Measurements from ENCODE around the gene TXN. TPM values are rescaled to one million over a fixed set of nuclear protein-coding genes. Genes with fewer than 3 reads are reported as not detected.
A peak's percentile ranks its signal among the peaks of the same experiment; 100 is the strongest.

Gene TXN
- total RNA-seq, 3 donors from 2014 or later (not counting 1 experiment from before 2014, with no cell fraction given), result 27.2 to 41.9 (median 36.8) TPM

DNA sequence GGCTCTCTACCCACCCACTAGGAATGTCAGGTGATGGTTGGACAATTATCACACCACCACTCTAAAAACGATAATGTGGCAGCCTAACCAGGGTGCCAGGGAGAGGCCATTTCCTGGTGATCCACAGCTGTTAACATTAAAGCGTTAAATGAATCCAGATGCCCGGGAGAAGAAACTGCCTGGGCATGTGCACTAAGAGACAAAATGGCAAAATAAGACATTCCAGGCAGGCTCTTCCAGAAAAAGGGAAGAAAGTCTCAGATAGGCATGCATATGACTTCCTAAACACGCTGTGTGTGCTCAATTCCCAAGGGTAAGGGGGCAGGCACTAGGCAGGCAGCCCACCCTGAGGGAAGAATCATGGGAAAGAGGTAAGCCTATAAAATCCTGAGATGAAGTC, 4.6 kb upstream of the TXN start:
- TF ChIP-seq, protein P1, sequence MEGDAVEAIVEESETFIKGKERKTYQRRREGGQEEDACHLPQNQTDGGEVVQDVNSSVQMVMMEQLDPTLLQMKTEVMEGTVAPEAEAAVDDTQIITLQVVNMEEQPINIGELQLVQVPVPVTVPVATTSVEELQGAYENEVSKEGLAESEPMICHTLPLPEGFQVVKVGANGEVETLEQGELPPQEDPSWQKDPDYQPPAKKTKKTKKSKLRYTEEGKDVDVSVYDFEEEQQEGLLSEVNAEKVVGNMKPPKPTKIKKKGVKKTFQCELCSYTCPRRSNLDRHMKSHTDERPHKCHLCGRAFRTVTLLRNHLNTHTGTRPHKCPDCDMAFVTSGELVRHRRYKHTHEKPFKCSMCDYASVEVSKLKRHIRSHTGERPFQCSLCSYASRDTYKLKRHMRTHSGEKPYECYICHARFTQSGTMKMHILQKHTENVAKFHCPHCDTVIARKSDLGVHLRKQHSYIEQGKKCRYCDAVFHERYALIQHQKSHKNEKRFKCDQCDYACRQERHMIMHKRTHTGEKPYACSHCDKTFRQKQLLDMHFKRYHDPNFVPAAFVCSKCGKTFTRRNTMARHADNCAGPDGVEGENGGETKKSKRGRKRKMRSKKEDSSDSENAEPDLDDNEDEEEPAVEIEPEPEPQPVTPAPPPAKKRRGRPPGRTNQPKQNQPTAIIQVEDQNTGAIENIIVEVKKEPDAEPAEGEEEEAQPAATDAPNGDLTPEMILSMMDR (IDR thresholded peaks at IDR 0.05), result no peak
- intact Hi-C loops (cut with micrococcal nuclease), result no loop called here
- no peak for DNase-seq
- H3K27me3 ChIP-seq (ENCODE audit: control insufficient read depth, insufficient read depth, low read length), result no peaks in the 10 kb centered on the region
- 86% methylated on average over 4 of the region's 4 CpGs for WGBS (ENCODE audit: insufficient coverage)
- no peaks in the 10 kb centered on the region for H3K9me3 ChIP-seq (ENCODE audit: control insufficient read depth, insufficient read depth, low read length)
- no peak for ATAC-seq
- H3K36me3 ChIP-seq (ENCODE audit: control insufficient read depth, insufficient read depth, low read length), result no peaks in the 10 kb centered on the region
- no peak overlapping the region for H3K27ac Mint-ChIP-seq
- H3K4me3 Mint-ChIP-seq, result no peak overlapping the region
- peaks cover 10 to 15% of the 10 kb centered on the region in 2 donors for H3K4me1 Mint-ChIP-seq
- H3K4me1 ChIP-seq (ENCODE audit: control insufficient read depth, insufficient read depth, low read length), result peaks cover 10% of the 10 kb centered on the region
- no peaks in the 10 kb centered on the region for H3K36me3 Mint-ChIP-seq
- H3K4me3 ChIP-seq (ENCODE audit: low read length), result no peak overlapping the region
- H3K27ac ChIP-seq (ENCODE audit: low read length), result no peak overlapping the region
- H3K27me3 Mint-ChIP-seq (ENCODE audit: low read depth in 2 of 2), result peaks cover 0 to 3% of the 10 kb centered on the region in 2 donors
- H3K9me3 Mint-ChIP-seq, result no peaks in the 10 kb centered on the region

DNA sequence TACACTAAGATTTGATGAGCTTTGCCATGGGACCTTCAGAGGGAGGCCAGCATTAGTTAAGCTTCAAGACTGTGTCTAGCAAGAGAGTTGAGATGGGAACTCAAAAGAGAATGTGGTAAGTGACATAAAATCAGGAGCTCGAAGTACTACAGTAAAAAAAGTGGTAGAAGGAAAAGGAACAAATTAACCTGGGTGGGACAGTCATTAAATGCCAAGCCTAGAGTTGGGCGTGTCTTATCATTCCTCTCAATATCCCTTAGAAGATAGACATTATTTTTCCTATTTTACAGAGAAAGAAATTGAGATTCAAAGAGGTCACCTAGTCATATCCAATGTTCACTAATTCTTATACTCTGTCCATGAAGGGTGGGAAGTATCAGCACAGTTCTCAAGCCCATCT, 3.3 kb upstream of the TXN start:
- TF ChIP-seq, protein P1 (IDR thresholded peaks at IDR 0.05), result no peak
- Mint-ChIP-seq H3K4me3 (no peak overlapping the region), H3K27ac (no peak overlapping the region), H3K4me1 (peaks cover 19 to 24% of the 10 kb centered on the region in 2 donors), H3K9me3 (no peaks in the 10 kb centered on the region), H3K36me3 (no peaks in the 10 kb centered on the region), H3K27me3 (ENCODE audit: low read depth in 2 of 2) (peaks cover 0 to 2% of the 10 kb centered on the region in 2 donors)
- Histone ChIP-seq H3K9me3 (ENCODE audit: control insufficient read depth, insufficient read depth, low read length) (no peaks in the 10 kb centered on the region), H3K27ac (ENCODE audit: low read length) (no peak overlapping the region), H3K4me1 (ENCODE audit: control insufficient read depth, insufficient read depth, low read length) (peaks cover 21% of the 10 kb centered on the region), H3K4me3 (ENCODE audit: low read length) (no peak overlapping the region), H3K27me3 (ENCODE audit: control insufficient read depth, insufficient read depth, low read length) (no peaks in the 10 kb centered on the region), H3K36me3 (ENCODE audit: control insufficient read depth, insufficient read depth, low read length) (no peaks in the 10 kb centered on the region)
- ATAC-seq (no peak), DNase-seq (no peak)
- intact Hi-C loops (cut with micrococcal nuclease), result no loop called here
- WGBS (ENCODE audit: insufficient coverage), result 91% methylated on average over 1 of the region's 2 CpGs

DNA sequence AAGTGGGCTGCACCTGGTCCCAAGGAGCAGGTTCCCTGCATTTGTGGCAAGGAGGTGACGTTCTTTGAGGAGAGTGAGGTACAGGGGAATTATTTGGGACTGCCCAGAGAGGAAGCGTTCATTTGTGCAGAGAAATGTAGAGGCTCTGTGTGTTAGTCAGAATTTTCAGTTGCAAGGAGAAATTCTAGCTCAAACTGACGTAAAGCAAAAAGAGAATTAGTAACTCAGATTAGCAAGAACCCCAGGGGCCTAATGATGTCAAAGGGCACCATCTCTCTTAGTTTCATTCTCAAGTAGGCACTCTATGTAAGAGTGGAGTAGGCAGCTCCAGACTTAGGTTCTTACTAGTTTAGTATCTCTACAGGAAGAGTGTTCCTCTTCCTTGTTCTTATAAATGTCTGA, 2.4 kb upstream of the TXN start:
- intact Hi-C loops (cut with micrococcal nuclease), result no loop called here
- ATAC-seq (no peak), DNase-seq (no peak)
- Histone ChIP-seq H3K4me3 (ENCODE audit: low read length) (no peak overlapping the region), H3K9me3 (ENCODE audit: control insufficient read depth, insufficient read depth, low read length) (no peaks in the 10 kb centered on the region), H3K36me3 (ENCODE audit: control insufficient read depth, insufficient read depth, low read length) (no peaks in the 10 kb centered on the region), H3K4me1 (ENCODE audit: control insufficient read depth, insufficient read depth, low read length) (peaks cover 22% of the 10 kb centered on the region), H3K27ac (ENCODE audit: low read length) (no peak overlapping the region), H3K27me3 (ENCODE audit: control insufficient read depth, insufficient read depth, low read length) (no peaks in the 10 kb centered on the region)
- Mint-ChIP-seq H3K4me1 (peaks cover 21 to 32% of the 10 kb centered on the region in 2 donors), H3K27ac (no peak overlapping the region), H3K27me3 (ENCODE audit: low read depth in 2 of 2) (peaks cover 0 to 2% of the 10 kb centered on the region in 2 donors), H3K36me3 (no peaks in the 10 kb centered on the region), H3K9me3 (no peaks in the 10 kb centered on the region), H3K4me3 (peak overlapping the region; percentile 17)
- TF ChIP-seq, protein P1 (IDR thresholded peaks at IDR 0.05), result no peak
- WGBS (ENCODE audit: insufficient coverage), result 84% methylated on average over 3 of the region's 3 CpGs

DNA sequence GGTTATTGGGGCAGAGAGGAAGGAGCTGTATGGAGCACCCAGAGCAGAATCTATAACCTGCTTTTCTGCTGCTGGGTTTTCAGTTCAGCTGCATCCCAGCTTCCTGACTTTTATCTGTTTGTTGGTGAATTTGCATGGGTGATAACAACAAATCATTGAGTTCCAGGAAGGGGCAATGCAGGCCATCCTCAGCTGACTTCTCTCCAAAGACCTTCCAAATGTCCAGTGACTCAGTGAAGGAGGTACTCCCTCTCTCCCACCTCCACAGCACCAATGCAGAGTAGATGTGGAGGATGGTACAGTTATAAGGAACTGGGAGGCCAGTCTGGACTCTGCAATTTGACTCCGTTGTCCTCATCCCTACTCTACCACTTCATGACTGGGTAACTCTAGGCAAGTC, 1.6 kb upstream of the TXN start:
- H3K4me1 Mint-ChIP-seq, result peaks cover 23 to 39% of the 10 kb centered on the region in 2 donors
- Histone ChIP-seq H3K4me1 (ENCODE audit: control insufficient read depth, insufficient read depth, low read length) (peaks cover 22% of the 10 kb centered on the region), H3K27me3 (ENCODE audit: control insufficient read depth, insufficient read depth, low read length) (no peaks in the 10 kb centered on the region), H3K27ac (ENCODE audit: low read length) (no peak overlapping the region), H3K9me3 (ENCODE audit: control insufficient read depth, insufficient read depth, low read length) (no peaks in the 10 kb centered on the region), H3K36me3 (ENCODE audit: control insufficient read depth, insufficient read depth, low read length) (no peaks in the 10 kb centered on the region), H3K4me3 (ENCODE audit: low read length) (no peak overlapping the region)
- intact Hi-C loops (cut with micrococcal nuclease), result no loop called here
- H3K27ac Mint-ChIP-seq, result no peak overlapping the region
- DNase-seq (no peak), ATAC-seq (no peak)
- no peaks in the 10 kb centered on the region for H3K9me3 Mint-ChIP-seq
- no peaks in the 10 kb centered on the region for H3K36me3 Mint-ChIP-seq
- TF ChIP-seq, protein P1 (IDR thresholded peaks at IDR 0.05), result no peak
- no CpG with 5 or more reads among the region's 1 CpG for WGBS (ENCODE audit: insufficient coverage)
- H3K4me3 Mint-ChIP-seq, result no peak overlapping the region
- H3K27me3 Mint-ChIP-seq (ENCODE audit: low read depth in 2 of 2), result peaks cover 0 to 2% of the 10 kb centered on the region in 2 donors
